GM21576 (cell line): ENCODE data around the gene RNF13.
"Not testable (repeated sequence)": the region's sequence is repeated elsewhere in the genome, so short reads cannot be mapped to it uniquely, and the experiment has no call there.

Experiments used
- ATAC-seq: cut with Tn5 transposase; IDR thresholded peaks from one replicate; pipeline ENCODE4 v1.9.1; 2021; ENCODE audit warnings: mild to moderate bottlenecking, moderate library complexity; ENCODE audit not compliant: unreplicated experiment

The RNF13 gene

DNA sequence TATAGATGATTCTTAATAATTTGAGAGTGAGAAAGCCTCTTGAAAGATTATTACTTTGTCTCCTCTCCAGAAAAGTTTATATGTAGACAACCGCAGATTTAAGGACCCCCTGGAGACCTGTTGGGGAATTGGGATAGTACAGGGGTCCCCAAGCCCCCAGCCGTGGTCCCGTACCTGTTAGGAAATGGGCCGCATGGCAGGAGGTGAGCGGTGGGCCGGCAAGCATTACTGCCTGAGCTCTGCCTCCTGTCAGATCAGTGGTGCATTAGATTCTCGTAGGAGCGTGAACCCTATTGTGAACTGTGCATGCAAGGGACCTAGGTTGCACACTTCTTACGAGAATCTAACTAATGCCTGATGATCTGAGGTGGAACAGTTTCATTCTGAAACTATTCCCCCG is 79.4 kb downstream of the RNF13 start:
- ATAC-seq: no peak

DNA sequence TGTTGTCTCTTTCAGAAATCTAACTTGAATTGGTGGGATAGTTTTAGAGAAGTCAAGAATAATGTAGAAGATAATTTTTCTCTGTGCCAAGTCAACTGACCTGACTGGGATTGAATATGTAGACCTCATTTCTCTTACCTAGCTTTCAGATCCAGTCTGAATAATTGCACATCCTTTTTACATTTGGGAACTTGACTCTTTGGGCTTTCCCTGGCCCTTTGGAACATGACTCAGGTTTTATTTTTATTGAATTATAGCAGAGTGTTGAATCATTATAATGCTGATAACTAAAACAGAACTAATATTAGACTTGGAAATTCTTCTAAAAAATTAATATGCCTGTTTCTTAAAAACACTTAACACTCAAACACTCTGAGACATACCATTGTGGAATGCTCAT is 81.2 kb downstream of the RNF13 start:
- ATAC-seq: no peak

DNA sequence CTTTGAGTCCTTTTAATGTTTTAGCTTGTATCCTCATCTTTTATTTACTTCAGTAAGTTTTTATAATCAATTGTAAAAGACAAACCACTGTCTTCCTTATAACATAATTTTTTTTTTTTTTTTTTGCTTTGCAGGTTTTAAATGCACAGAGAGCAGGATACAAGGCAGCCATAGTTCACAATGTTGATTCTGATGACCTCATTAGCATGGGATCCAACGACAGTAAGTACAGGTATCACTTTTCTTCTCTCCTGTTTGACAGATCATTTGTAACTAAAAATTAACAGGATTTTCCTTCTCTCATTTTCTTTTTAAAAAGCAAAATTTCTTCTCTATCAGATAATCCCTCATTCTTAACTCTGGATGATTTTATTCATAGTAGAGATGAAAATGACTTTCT is 82.3 kb downstream of the RNF13 start:
- no peak for ATAC-seq

DNA sequence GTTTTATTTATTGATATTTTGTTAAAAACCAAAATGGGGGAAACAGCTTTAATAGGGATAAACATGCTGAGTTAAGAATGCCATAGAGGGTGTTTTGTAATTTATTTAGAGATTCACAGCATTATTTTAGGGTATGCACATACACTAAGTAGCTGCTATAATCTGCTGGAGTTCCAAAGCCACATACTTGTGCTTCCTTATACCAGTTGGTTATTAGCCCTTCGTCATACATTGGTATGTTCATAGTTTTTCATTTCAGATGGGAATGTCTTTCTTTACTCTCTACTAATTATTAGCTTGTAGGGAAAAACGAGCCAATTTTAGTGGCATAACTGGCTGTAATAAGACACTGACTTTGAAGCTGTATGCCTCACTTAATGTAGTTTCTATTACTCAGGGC is 82.8 kb downstream of the RNF13 start:
- no peak for ATAC-seq

DNA sequence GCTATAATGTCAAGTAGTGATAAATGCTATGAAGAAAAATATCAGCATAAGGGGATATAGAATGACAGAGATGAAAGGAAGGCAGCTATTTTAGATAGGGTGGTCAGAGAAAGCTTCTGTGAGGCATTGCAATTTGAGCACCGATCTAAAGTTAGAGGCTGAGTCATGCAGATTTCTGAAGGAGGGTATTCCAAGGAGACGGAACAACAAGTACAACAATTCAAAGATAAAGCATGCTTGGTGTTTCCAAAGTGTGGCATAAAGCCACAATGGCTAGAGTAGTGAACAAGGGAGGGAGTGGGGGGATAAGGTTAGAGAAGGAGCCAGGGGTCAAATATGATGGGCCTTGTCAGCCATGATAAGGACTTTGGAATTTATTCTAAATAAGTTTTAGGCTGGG is 85.8 kb downstream of the RNF13 start:
- ATAC-seq: no peak

DNA sequence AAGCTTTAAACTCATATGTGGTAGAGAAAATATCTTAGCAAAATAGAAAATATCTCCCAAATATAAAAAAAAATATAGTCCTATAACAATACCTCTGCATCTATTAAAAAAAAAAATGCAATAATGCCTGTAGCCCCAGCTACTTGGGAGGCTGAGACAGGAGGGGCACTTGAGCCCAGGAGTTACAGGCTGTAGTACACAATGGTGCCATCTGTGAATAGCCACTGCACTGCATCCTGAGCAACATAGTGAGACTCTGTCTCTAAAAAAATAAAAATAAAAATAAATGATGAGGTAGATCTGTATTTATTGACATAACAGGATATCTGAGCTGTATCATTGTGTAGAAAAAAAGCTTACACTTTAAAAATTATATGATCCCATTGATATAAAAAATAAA is 87.3 kb downstream of the RNF13 start:
- no peak for ATAC-seq

DNA sequence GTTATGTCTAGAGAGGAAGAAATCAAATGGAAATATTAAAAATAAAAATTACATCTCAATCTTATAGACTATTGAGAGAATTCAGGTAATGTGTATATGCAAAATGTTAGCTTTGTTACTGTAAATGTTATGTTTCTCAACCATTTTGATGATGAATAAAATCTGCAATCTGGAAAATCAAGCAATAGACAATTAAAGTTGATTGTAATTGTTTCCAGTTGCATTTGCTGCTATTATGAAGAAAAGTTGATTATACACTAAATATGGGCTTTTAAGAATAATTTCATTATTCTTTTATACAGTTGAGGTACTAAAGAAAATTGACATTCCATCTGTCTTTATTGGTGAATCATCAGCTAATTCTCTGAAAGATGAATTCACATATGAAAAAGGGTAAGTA is 88.8 kb downstream of the RNF13 start:
- no peak for ATAC-seq

DNA sequence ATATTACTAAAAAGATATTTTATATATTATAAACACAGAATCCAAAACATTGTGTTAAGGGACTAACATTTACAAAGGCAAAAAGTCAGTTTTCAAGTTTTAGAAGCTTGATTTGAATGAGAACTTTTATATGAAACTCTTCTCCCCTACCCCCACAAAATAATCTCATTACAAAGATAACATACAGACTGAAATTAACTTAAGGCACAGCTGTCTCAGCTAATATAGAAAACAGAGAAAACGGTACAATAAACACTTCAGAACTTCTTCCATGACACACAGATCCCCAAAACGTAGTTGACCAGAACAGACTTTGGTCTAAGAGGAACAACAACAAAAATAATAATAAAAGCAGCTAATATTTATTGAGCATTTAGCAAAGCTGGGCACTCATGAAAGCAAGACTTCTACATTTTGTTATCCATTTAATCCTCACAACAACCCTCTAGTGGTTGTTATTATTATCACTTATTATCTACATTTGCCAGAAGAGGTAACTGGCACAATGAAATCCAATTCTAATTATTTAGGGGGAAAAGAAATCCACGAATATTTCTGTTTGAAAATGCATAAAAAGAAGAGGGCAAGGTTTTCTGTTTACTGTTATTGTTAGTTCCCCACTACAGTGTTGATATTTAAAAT is 89.6 kb downstream of the RNF13 start:
- ATAC-seq: no peak

DNA sequence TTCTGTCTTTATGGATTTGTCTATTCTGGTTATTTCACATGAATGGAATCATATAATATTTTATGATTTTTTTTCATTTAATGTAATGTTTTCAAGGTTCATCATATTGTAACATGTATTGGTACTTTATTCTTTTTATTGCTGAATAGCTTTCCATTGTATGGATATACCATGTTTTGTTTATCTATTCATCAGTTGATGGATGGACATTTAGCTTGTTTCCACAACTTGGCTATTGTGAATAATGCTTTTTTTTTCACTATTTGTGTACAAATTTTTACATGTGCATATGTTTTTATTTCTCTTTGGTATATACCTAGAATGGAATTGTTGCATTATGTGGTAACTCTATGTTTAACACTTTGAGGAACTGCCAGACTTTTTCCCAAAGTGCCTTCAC is 93.0 kb downstream of the RNF13 start:
- ATAC-seq: no peak

DNA sequence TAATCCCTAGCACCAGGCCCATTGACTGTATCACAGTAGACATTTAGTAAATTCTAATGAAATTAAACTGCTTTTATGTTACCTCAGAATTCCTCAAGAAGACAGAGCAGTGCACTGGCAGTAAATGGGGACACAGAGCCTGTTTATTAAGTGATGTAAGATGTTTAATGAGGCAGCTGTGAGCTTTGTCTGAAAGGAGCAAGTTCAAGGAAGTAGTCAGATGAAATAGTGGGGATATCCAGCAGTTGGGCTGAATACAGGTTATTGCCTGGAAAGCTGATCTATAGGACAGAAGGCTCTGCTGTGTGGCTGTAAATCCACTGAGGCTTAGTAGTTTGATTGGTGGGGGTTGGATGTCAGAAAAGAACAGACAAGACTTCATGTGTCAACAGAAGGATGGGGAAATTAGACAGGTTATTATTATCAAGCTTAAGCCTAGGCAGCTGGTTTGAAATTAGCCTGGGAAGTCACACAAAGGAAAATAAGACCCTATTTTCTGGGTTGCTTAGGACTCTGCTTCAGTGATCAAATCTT is 95.5 kb downstream of the RNF13 start:
- ATAC-seq: no peak

DNA sequence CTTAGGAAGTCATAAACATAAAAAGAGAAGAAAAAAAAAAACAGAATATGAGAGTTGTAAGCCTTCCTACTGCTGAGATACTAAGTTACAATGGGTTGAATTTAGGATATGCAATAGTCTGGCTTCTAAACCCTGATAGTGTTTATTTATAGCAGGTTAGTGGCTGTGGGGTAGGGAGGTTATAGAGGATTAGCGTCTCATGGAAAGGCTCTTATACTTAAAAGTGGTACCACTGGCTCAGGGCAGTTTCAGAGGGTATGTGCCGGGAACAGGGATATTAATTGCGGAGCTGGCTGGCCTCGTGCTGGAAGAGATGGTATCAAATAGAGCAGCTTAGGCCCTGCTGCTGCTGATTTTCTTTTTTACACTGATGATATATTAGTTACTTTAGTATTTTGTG is 96.9 kb downstream of the RNF13 start:
- no peak for ATAC-seq

DNA sequence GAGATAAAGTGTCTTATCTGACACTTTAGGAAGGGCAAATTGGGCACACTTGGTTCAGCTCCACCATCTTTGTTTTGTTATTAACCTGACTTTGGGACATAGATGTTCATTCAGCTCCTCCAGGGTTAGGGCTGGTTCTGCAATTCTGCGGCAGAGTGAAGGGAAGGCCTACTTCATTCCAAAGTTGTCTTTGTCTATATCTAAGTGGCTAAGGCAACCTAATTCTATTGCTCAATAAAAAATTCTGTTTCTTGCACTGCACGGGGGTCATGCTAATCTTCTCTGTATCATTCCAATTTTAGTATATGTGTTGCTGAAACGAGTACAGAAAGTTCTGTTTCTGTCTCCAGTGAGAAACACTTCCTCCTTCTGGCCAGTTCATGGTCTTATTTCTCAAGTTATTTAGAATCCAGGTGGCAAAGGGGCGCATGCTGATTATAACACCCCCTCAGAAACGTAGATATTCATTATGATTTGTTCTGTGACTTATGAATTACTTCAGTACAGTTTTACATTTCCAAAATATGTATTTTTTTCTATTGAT is 104.2 kb downstream of the RNF13 start:
- no peak for ATAC-seq

DNA sequence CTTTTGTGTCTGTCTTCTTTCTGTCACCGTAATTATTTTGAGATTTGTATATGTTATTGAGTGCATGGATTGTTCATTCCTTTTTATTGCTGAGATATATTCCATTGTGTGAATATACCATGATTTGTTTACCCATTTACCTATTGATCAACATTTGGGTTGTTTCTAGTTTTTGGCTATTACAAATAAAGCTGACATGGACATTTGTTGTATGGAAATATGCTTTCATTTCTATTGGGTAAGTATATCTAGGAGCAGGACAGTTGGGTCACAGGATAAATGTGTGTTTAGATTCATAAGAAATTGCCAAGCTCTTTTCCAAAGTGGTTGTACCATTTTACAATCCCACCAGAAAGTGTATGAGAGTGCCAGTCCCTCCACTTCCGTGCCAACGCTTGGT is 106.5 kb downstream of the RNF13 start:
- ATAC-seq: no peak

DNA sequence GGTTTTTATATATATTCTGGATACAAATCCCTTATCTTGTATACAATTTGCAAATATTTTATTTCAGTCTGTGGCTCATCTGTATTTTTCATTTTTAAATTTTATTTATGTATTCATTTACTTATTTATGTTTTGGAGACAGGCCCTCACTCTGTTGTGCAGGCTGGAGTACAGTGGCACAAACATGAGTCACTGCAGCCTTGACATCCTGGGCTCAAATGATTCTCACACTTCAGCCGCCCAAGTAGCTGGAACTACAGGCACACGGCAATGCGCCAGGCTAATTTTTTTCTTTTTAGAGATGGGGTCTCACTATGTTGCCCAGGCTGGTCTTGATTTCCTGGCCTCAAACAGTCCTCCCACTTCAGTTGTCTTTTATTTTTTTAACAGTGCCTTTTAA is 107.1 kb downstream of the RNF13 start:
- no peak for ATAC-seq

DNA sequence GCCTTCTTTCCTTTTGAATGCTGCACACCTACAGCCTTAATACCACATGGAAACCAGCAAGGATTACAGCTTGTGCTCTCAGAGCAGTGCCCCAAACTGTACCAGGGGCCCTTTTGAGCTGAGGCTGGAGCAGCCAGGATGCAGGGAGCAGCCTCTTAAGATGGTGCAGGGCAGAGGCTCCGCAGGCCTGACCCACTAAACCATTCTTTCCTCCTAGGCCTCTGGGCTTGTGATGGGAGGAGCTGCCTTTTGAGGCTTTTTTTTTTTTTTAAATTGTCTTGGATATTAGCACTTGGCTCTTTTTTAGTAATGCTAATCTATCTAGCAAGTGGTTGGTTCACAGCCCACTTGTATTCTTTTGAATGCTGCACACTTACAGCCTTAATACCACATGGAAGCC is 120.0 kb downstream of the RNF13 start:
- no peak for ATAC-seq

DNA sequence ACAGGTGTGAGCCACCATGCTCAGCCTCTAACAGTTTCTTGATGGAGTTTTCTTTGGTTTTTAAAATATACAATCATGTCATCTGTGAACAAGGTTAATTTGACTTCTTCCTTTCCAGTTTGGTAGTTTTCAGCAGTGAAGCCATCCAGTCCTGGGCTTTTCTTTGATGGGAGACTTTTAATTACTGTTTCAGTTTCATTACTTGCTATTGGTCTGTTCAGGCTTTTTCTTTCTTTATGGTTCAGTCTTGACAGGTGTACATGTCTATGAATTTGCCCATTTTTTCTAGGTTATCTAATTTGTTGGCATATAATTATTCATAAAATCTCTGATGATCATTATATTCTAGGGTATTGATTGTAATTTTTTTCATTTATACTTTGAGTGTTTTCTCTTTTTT is 120.8 kb downstream of the RNF13 start:
- no peak for ATAC-seq

DNA sequence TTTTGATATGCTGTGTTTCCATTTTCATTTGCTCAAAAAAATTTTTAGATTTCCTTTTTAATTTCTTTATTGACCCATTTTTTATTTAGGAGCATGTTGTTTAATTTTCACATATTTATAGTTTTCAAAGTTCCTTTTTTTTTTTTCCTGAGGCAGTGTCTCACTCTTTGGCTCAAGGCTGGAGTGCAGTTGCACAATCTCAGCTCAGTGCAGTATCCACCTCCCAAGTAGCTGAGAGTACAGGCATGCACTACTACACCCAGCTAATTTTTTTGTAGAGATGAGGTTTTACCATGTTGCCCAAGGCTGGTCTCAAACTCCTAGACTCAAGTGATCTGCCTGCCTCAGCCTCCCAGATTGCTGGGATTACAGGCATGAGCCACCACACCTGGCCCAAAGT is 121.5 kb downstream of the RNF13 start:
- no peak for ATAC-seq

DNA sequence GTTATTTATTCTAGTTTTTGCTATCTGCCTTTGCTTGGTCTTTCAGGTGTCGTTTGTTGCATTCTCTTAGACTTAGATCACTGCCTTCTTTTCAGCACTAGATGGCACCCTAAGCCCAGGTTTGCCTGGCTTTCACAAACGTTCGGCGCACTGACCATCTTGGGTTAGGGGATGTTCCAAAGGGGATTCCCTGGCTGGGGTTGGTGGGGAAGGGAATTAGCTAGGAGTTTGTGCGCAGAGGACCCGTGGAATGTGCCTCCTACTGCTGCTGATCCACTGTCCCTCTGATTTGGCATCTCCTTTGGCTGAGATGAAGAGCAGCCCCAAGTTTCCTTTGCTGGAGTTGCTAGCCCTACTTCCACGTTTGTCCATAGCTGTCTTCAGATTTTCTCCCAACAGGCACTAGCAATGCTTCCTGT is 123.8 kb downstream of the RNF13 start:
- ATAC-seq: no peak

DNA sequence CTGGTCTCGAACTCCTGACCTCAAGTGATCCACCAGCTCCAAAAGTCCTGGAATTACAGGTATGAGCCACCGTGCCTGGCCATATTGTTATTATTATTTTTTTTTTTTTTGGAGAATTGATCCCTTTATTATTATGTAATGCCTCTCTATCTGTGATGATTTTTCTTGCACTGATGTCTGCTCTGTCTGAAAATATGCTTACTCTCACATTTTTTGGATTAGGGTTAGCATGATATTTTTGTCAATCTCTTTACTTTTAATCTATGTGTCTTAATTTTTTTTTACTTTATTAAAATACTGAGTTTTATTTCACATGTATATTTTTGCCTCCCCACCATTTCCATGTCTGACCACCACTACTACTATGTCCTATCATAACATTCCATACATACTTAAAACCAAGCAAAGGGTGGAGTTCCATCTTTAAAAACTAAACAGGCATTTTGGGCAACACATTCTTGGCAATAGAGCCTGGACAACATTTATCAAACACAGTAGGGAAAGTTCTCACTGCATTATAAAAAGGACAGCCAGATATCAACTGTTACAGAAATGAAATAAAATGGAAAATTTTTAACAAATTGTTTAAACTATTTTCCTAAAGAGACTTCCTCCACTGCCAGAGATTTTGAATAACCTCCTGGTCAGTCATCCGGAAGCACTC is 125.5 kb downstream of the RNF13 start:
- not testable (repeated sequence) for ATAC-seq

DNA sequence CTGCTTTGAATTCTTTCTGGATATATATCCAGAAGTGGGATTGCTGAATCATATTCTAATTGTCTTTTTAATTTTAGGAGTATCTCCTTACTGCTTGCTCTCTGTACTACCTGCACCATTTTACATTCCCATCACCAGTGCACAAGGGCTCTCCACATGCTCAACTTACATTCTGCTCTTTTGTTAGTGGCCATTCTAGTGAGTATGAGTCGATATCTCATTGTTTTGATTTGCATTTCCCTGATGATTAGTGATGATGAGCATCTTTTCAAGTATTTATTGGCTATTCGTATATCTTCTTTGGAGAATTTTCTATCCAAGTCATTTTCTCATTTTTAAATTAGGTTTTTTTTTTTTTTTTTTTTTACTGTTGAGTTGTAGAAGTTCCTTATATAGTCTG is 128.2 kb downstream of the RNF13 start:
- ATAC-seq: no peak

DNA sequence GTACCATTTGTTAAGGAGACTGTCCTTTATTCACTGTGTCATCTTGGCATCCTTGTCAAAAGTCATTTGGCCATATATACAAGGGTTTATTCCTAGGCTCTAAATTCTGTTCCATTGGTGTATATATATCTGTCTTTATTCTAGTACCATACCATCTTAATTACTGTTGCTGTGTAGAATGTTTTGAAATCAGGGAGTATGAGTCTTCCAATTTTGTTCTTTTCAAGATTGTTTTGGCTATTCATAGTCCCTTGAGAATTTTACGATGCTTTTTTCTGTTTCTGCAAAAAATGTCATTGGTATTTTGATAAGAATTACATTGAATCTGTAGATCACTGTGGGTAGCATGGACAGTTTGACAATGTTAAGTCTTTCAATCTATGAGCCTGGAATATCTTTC is 128.9 kb downstream of the RNF13 start:
- ATAC-seq: no peak

DNA sequence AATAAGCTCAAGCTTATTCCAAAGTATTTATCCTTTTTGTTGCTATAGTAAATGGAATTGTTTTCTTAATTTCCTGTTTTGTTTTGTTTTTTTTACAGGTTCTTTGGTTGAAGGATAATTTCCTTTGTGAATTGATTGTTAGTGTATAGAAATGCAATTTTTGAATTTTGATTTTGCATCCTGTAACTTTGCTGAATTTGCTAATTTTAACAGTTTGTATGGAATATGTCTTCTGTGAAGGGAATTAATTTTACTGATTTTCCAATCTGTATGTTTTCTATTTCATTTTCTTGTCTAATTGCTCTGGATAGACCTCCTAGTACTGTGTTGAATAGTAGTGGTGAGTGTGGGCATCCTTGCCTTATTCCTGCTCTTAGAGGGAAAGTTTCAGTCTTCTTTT is 129.4 kb downstream of the RNF13 start:
- ATAC-seq: no peak
